HepG2 (cell line): ENCODE data around the gene KIAA0040. TPM values are rescaled to one million over a fixed set of nuclear protein-coding genes. Genes with fewer than 3 reads are reported as not detected.

Experiments
- ATAC-seq: fragments of 200-7000 bp; cut with Tn5 transposase; 3 replicates; pipeline ENCODE4 v1.9.1; 2020; ENCODE audit warnings: mild to moderate bottlenecking, moderate library complexity
- BruUV-seq: library from RNA; stranded (reverse); fragments of 400-500 nt; replicated peaks from 2 replicates; lab custom pipeline; 2021; lab: Mats Ljungman, UMichigan
- CTCF ChIA-PET: fragments of 300-600 bp; formaldehyde crosslinking; extraction: SDS; loops from one replicate; lab custom pipeline; 2021; ENCODE audit warnings: low total read pairs, inconsistent platforms, low intra/inter-chr PET ratio; lab: Yijun Ruan, JAX
- POLR2A ChIA-PET: fragments of 350-600 bp; sonication (Branson Sonifier 250); formaldehyde crosslinking; loops from one replicate; lab custom pipeline; 2020; ENCODE audit warnings: antibody characterized with exemption, inconsistent platforms; lab: Yijun Ruan, JAX
- DNase-seq: peaks from one replicate; pipeline ENCODE4 v3.0.0-alpha.2; 2015; ENCODE audit warnings: low spot score
- FAIRE-seq: peaks from 3 replicates; lab custom pipeline; 2011; peaks lifted over from hg19 to GRCh38; lab: Jason Lieb, UNC
- H2AFZ ChIP-seq: one replicate; pipeline ENCODE4 v1.6.1; 2011; ENCODE audit warnings: low read length, inconsistent platforms
- H3K27ac ChIP-seq: fragments of 300-600 bp; 3 replicates; pipeline ENCODE4 v1.8.0; 2011; ENCODE audit warnings: mixed run types, mild to moderate bottlenecking, mixed read lengths, low read length, inconsistent platforms; ENCODE audit not compliant: insufficient read depth; ENCODE audit errors: extremely low read length
- H3K27me3 ChIP-seq, 2 experiments: fragments of 200-600 bp in 1 of 2; 2 replicates in 1 of 2; 3 replicates in 1 of 2; pipeline versions ENCODE4 v1.6.0 to v1.8.0; 2011; ENCODE audit warnings: low read length in 2 of 2, mild to moderate bottlenecking in 2 of 2, moderate library complexity in 2 of 2, inconsistent platforms in 1 of 2; ENCODE audit not compliant: insufficient read depth in 2 of 2, control insufficient read depth in 1 of 2
- H3K36me3 ChIP-seq, 2 experiments: fragments of 200-600 bp in 1 of 2; replicated peaks in 1 of 2; 2 replicates in 1 of 2; 3 replicates in 1 of 2; pipeline versions ENCODE4 v1.5.1 to v1.8.0; 2011; ENCODE audit warnings: low read length in 2 of 2, inconsistent platforms in 1 of 2; ENCODE audit not compliant: insufficient read depth in 2 of 2, control insufficient read depth in 1 of 2
- H3K4me1 ChIP-seq: 2 replicates; pipeline ENCODE4 v1.5.1; 2012; ENCODE audit warnings: low read length, inconsistent platforms; ENCODE audit not compliant: insufficient read depth
- H3K4me2 ChIP-seq: 2 replicates; pipeline ENCODE4 v1.6.0; 2011; ENCODE audit warnings: low read depth, low read length, inconsistent platforms
- H3K4me3 ChIP-seq, 3 experiments: fragments of 200-600 bp in 1 of 3; sonication (generic), shearing (Covaris generic) in 1 of 3; replicated peaks in 1 of 3; 2 replicates each; pipeline ENCODE4 v1.5.1; 2011 to 2016; ENCODE audit warnings: low read length in 3 of 3, inconsistent platforms in 2 of 3, low read depth in 2 of 3, mild to moderate bottlenecking in 2 of 3, control low read depth in 1 of 3, mixed read lengths in 1 of 3; ENCODE audit not compliant: insufficient read depth in 1 of 3
- H3K79me2 ChIP-seq: one replicate; pipeline ENCODE4 v1.6.1; 2011; ENCODE audit warnings: low read length, inconsistent platforms; ENCODE audit not compliant: insufficient read depth
- H3K9ac ChIP-seq: 2 replicates; pipeline ENCODE4 v1.6.0; 2011; ENCODE audit warnings: mild to moderate bottlenecking, low read depth, low read length, inconsistent platforms; ENCODE audit not compliant: insufficient read depth
- H3K9me3 ChIP-seq: 2 replicates; pipeline ENCODE4 v1.5.1; 2012; ENCODE audit warnings: mild to moderate bottlenecking, low read length
- H4K20me1 ChIP-seq: 2 replicates; pipeline ENCODE4 v1.6.0; 2011; ENCODE audit warnings: inconsistent platforms, mild to moderate bottlenecking, low read length, moderate library complexity; ENCODE audit not compliant: insufficient read depth
- CEBPB ChIP-seq: IDR thresholded peaks from 2 replicates; pipeline ENCODE4 v1.6.1; 2011; ENCODE audit warnings: low read depth, low read length, improper control_type of control experiment, borderline replicate concordance
- FOXA1 ChIP-seq, 2 experiments: fragments of 450-650 bp in 1 of 2; sonication (generic) in 1 of 2; formaldehyde crosslinking in 1 of 2; IDR thresholded peaks; 2 replicates each; pipeline versions ENCODE4 v1.4.0 to v1.6.1; 2016 to 2020; ENCODE audit warnings: missing genetic modification reagents in 1 of 2
- PTBP1 ChIP-seq: fragments of 200-400 bp; formaldehyde crosslinking; IDR thresholded peaks from 2 replicates; pipeline ENCODE4 v1.6.1; 2018; ENCODE audit warnings: low read length, low read depth; ENCODE audit not compliant: poor library complexity, severe bottlenecking
- SOX13 ChIP-seq, 3 experiments: fragments of 450-650 bp in 1 of 3; sonication (generic) in 1 of 3; formaldehyde crosslinking in 1 of 3; IDR thresholded peaks in 2 of 3; conservative IDR thresholded peaks in 1 of 3; 2 replicates each; pipeline versions ENCODE4 v1.5.0 to v1.6.1; 2016 to 2020; ENCODE audit warnings: antibody characterized with exemption in 1 of 3, mild to moderate bottlenecking in 1 of 3, missing compliant biosample characterization in 1 of 3, missing genetic modification reagents in 1 of 3, moderate library complexity in 1 of 3
- ZFP36L2 ChIP-seq: sonication (generic); formaldehyde crosslinking; IDR thresholded peaks from 2 replicates; pipeline ENCODE4 v1.4.0; 2020; ENCODE audit warnings: missing genetic modification reagents
- ZNF335 ChIP-seq: sonication (generic); formaldehyde crosslinking; IDR thresholded peaks from 2 replicates; pipeline ENCODE4 v1.4.0; 2020; ENCODE audit warnings: missing genetic modification reagents
- ZNF446 ChIP-seq: sonication (generic); formaldehyde crosslinking; IDR thresholded peaks from 2 replicates; pipeline ENCODE4 v1.5.0; 2020; ENCODE audit warnings: mild to moderate bottlenecking, missing genetic modification reagents
- WGBS: methylation state at CpG from one replicate; pipeline ENCODE4 v1.1.6; 2017; ENCODE audit warnings: low lambda C conversion rate; 5-methylcytosine and 5-hydroxymethylcytosine counted together
- in situ Hi-C: cut with HindIII; loops from 2 replicates; pipeline ENCODE4 v1.10.0; 2017; ENCODE audit warnings: low pct_unique_long_range_greater_than_20kb; ENCODE audit not compliant: extremely low pct_ligation_motif_present
- intact Hi-C: fragments of 100-400 bp; cut with micrococcal nuclease; formaldehyde crosslinking; loops from one replicate; pipeline ENCODE4 v1.10.0; 2022; ENCODE audit not compliant: unreplicated experiment
- polyA plus RNA-seq, 8 experiments: library from polyadenylated mRNA; depleted of rRNA in 3 of 8; stranded (reverse) in 7 of 8; unstranded in 1 of 8; fragments of >200 nt; fragmentation: Illumina TruSeq in 4 of 8; extraction: Trizol in 4 of 8; gene quantifications; 2 replicates each; pipeline versions ENCODE4 v1.2.1 to v1.2.3, GENCODE V29; 2011 to 2016; ENCODE audit warnings: low read depth in 4 of 8, missing spikeins in 1 of 8, mixed read lengths in 1 of 8; ENCODE audit not compliant: insufficient read depth in 1 of 8
- total RNA-seq, 5 experiments: library from RNA; depleted of rRNA; stranded (reverse); fragments of >200 nt; fragmentation: Illumina TruSeq; extraction: Trizol; gene quantifications; 2 replicates each; pipeline ENCODE4 v1.2.3, GENCODE V29; 2016; ENCODE audit warnings: low read depth in 1 of 5
- TF ChIP-seq, protein P1 (sequence below): sonication (generic); formaldehyde crosslinking; IDR thresholded peaks from 2 replicates; pipeline ENCODE4 v1.5.1; 2020; ENCODE audit warnings: mild to moderate bottlenecking, missing genetic modification reagents, moderate library complexity
- TF ChIP-seq, protein P2 (sequence below): sonication (generic); formaldehyde crosslinking; conservative IDR thresholded peaks from 2 replicates; pipeline ENCODE4 v1.5.0; 2020; ENCODE audit warnings: missing genetic modification reagents
- TF ChIP-seq, protein P3 (sequence below): sonication (generic); formaldehyde crosslinking; IDR thresholded peaks from 2 replicates; pipeline ENCODE4 v1.4.0; 2020; ENCODE audit warnings: missing genetic modification reagents, borderline replicate concordance

KIAA0040 gene
- total and polyA plus RNA-seq, 2 of the 13 experiments (the other 11 are each of a cell fraction or from before 2014, with no cell fraction given) = 0.24 to 0.26 TPM

DNA sequence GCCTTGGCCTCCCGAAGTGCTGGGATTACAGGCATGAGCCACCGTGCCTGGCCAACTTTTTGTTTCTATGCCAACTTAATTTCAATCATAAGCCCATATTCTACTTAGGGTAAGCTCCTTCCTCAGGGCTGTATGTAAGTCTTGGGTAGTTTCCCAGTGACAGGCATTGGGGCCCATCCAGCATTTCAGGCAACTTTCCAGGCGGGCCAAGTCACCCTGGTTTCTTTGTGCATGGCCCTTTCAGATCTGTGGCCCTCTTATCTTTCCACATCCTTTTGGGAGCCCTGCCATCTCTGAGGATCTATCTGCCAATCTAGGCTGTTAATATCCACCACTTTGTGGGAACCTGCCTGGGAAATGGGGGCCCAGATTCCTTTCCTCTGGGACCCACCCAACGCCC is 66.2 kb downstream of the KIAA0040 start (continued):
- TF ChIP-seq, protein P1, sequence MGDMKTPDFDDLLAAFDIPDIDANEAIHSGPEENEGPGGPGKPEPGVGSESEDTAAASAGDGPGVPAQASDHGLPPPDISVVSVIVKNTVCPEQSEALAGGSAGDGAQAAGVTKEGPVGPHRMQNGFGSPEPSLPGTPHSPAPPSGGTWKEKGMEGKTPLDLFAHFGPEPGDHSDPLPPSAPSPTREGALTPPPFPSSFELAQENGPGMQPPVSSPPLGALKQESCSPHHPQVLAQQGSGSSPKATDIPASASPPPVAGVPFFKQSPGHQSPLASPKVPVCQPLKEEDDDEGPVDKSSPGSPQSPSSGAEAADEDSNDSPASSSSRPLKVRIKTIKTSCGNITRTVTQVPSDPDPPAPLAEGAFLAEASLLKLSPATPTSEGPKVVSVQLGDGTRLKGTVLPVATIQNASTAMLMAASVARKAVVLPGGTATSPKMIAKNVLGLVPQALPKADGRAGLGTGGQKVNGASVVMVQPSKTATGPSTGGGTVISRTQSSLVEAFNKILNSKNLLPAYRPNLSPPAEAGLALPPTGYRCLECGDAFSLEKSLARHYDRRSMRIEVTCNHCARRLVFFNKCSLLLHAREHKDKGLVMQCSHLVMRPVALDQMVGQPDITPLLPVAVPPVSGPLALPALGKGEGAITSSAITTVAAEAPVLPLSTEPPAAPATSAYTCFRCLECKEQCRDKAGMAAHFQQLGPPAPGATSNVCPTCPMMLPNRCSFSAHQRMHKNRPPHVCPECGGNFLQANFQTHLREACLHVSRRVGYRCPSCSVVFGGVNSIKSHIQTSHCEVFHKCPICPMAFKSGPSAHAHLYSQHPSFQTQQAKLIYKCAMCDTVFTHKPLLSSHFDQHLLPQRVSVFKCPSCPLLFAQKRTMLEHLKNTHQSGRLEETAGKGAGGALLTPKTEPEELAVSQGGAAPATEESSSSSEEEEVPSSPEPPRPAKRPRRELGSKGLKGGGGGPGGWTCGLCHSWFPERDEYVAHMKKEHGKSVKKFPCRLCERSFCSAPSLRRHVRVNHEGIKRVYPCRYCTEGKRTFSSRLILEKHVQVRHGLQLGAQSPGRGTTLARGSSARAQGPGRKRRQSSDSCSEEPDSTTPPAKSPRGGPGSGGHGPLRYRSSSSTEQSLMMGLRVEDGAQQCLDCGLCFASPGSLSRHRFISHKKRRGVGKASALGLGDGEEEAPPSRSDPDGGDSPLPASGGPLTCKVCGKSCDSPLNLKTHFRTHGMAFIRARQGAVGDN (CRISPR knock-in tag) = no peak
- no peak for TF ChIP-seq ZNF335 (CRISPR knock-in tag)
- no peak for TF ChIP-seq FOXA1 (IDR thresholded peaks at IDR 0.05)
- no peak for TF ChIP-seq FOXA1 (CRISPR knock-in tag; IDR thresholded peaks at IDR 0.05)
- TF ChIP-seq, protein P2, sequence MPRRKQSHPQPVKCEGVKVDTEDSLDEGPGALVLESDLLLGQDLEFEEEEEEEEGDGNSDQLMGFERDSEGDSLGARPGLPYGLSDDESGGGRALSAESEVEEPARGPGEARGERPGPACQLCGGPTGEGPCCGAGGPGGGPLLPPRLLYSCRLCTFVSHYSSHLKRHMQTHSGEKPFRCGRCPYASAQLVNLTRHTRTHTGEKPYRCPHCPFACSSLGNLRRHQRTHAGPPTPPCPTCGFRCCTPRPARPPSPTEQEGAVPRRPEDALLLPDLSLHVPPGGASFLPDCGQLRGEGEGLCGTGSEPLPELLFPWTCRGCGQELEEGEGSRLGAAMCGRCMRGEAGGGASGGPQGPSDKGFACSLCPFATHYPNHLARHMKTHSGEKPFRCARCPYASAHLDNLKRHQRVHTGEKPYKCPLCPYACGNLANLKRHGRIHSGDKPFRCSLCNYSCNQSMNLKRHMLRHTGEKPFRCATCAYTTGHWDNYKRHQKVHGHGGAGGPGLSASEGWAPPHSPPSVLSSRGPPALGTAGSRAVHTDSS (CRISPR knock-in tag) = no peak
- TF ChIP-seq PTBP1 = no peak

DNA sequence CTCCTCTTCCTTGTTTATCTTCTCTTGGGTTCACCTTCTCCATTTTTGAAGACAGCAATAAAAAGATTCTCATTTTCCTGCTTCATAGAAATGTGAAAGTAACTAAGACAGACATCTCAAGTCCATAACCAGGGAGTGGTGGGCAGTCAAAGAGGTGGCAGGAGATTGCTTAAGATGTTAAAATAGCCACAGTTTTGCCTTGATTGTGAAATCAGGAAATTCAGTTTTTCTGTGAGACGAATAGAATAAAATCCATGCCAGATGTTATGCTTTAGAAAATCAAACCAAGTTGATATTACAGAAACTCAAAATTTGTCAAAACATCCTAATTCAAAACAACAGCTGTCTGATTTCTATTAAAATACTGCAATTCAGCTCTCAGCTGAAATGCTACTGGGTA is 67.7 kb downstream of the KIAA0040 start:
- FAIRE-seq (no peak), DNase-seq (no peak), ATAC-seq (no peak)
- Histone ChIP-seq H3K9me3 (no peaks in the 10 kb centered on the region), H2AFZ (no peak overlapping the region), H3K27ac (no peak overlapping the region), H3K79me2 (no peaks in the 10 kb centered on the region), H3K9ac (no peak overlapping the region), H3K4me1 (no peaks in the 10 kb centered on the region), H3K4me2 (no peak overlapping the region), H3K4me3 (no peak overlapping the region), H4K20me1 (no peaks in the 10 kb centered on the region), H3K27me3 (no peaks in the 10 kb centered on the region; a peak in 1 of 5 replicates), H3K36me3 (no peaks in the 10 kb centered on the region)
- intact Hi-C loops (loop anchor here (1.0 kb wide), 1 partner anchor 96 kb away; no protein-coding TSS in a partner anchor), in situ Hi-C loops (no loop called here)
- POLR2A ChIA-PET = interaction anchor here (1.0 to 1.6 kb wide), 3 partner anchors 95 to 126 kb away, joined by 3 to 10 read pairs (median 7); partner anchors contain the start of gene MRPS14
- 21% methylated on average over 1 of the region's 1 CpG for WGBS
- BruUV-seq = no TSS peak
- TF ChIP-seq CEBPB (0 out of 2 replicates have a peak, but pooled peaks have one; percentile 26), ZFP36L2 (CRISPR knock-in tag) (no peak), SOX13 (IDR thresholded peaks at IDR 0.05) (no peak), SOX13 (CRISPR knock-in tag; conservative IDR thresholded peaks at IDR 0.05 in 1 of 2, IDR thresholded peaks at IDR 0.05 in 1 of 2) (no peak), ZNF446 (CRISPR knock-in tag) (no peak)
- TF ChIP-seq, protein P3, sequence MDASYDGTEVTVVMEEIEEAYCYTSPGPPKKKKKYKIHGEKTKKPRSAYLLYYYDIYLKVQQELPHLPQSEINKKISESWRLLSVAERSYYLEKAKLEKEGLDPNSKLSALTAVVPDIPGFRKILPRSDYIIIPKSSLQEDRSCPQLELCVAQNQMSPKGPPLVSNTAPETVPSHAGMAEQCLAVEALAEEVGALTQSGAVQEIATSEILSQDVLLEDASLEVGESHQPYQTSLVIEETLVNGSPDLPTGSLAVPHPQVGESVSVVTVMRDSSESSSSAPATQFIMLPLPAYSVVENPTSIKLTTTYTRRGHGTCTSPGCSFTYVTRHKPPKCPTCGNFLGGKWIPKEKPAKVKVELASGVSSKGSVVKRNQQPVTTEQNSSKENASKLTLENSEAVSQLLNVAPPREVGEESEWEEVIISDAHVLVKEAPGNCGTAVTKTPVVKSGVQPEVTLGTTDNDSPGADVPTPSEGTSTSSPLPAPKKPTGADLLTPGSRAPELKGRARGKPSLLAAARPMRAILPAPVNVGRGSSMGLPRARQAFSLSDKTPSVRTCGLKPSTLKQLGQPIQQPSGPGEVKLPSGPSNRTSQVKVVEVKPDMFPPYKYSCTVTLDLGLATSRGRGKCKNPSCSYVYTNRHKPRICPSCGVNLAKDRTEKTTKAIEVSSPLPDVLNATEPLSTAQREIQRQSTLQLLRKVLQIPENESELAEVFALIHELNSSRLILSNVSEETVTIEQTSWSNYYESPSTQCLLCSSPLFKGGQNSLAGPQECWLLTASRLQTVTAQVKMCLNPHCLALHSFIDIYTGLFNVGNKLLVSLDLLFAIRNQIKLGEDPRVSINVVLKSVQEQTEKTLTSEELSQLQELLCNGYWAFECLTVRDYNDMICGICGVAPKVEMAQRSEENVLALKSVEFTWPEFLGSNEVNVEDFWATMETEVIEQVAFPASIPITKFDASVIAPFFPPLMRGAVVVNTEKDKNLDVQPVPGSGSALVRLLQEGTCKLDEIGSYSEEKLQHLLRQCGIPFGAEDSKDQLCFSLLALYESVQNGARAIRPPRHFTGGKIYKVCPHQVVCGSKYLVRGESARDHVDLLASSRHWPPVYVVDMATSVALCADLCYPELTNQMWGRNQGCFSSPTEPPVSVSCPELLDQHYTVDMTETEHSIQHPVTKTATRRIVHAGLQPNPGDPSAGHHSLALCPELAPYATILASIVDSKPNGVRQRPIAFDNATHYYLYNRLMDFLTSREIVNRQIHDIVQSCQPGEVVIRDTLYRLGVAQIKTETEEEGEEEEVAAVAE (CRISPR knock-in tag) = no peak
- CTCF ChIA-PET = interaction anchor here (1.1 to 1.9 kb wide), 2 partner anchors 95 to 355 kb away, joined by 4 to 39 read pairs; no protein-coding TSS in a partner anchor
